ENCODE measurements around the gene HDLBP.

- TF ChIP-seq POLR2A (IDR thresholded peaks at IDR 0.05): no peak
- TF ChIP-seq, protein P1, sequence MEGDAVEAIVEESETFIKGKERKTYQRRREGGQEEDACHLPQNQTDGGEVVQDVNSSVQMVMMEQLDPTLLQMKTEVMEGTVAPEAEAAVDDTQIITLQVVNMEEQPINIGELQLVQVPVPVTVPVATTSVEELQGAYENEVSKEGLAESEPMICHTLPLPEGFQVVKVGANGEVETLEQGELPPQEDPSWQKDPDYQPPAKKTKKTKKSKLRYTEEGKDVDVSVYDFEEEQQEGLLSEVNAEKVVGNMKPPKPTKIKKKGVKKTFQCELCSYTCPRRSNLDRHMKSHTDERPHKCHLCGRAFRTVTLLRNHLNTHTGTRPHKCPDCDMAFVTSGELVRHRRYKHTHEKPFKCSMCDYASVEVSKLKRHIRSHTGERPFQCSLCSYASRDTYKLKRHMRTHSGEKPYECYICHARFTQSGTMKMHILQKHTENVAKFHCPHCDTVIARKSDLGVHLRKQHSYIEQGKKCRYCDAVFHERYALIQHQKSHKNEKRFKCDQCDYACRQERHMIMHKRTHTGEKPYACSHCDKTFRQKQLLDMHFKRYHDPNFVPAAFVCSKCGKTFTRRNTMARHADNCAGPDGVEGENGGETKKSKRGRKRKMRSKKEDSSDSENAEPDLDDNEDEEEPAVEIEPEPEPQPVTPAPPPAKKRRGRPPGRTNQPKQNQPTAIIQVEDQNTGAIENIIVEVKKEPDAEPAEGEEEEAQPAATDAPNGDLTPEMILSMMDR (IDR thresholded peaks at IDR 0.05 in 8 of 11, conservative IDR thresholded peaks at IDR 0.05 in 3 of 11): no peak
Measured at GRCh38 chr2:241182531-241183133, 132.8 kb downstream of the HDLBP start.

Data from spleen (tissue), 7 donors.